SK-N-SH treated with all-trans-retinoic acid at 6 μM for 48 hours (cell line): Measurements from ENCODE around the gene ASIC4.

ENCODE experiments used
- ARNTL ChIP-seq: fragments of 450-650 bp; formaldehyde crosslinking; IDR thresholded peaks from 2 replicates; pipeline ENCODE4 v1.5.0; 2020; ENCODE audit warnings: low read depth, mild to moderate bottlenecking, moderate library complexity, borderline replicate concordance
- ESRRG ChIP-seq: fragments of 250-450 bp; sonication (Bioruptor Pico); IDR thresholded peaks from 2 replicates; pipeline ENCODE4 v1.6.1; 2021; ENCODE audit warnings: mild to moderate bottlenecking
- TCF4 ChIP-seq: fragments of 250-450 bp; sonication (Bioruptor Pico); IDR thresholded peaks from 2 replicates; pipeline ENCODE4 v1.8.0; 2021; ENCODE audit warnings: mild to moderate bottlenecking, moderate library complexity, borderline replicate concordance

DNA sequence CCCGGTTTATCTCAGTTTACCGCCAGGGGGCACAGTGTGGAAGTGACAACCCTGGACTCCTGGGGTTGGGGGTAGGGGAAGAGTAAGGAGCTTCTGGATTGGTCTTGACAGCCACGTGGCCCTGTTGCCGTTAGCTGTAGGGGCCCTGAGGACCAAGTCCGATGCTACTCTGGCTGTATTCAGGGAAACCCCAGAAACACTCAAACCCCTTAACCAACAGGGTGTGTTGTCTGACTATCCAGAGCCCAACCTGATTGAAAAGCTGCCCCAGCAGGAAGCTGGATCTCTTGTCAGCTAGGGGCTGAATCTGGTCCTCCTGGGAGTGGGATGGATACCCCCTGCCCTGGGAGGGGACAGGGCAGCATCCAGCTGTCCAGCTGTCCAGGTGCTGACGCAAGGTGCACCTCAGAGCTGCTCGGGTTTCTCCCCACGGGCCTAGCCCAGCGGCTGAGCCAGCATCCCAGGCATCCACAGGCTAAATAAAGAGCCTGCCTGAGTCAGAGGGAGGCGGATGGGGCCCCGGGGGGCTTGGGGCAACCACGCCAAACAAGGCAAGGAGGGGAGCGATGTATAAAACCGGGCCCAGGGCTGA lies 18.7 kb upstream of the ASIC4 start:
- no peak for TF ChIP-seq ARNTL (CRISPR knock-in tag)
- no peak for TF ChIP-seq TCF4 (CRISPR knock-in tag)
- TF ChIP-seq ESRRG (CRISPR knock-in tag) = no peak
